GM13977 (cell line): ENCODE data around the gene IL1RAPL2.

ENCODE experiments used
- DNase-seq: peaks from one replicate; pipeline ENCODE4 v3.0.0; 2012; ENCODE audit warnings: low spot score
- in situ Hi-C: fragments of 300-500 bp; cut with MboI; formaldehyde crosslinking; loops from one replicate; pipeline ENCODE4 v1.12.0; 2022; ENCODE audit warnings: low sequenced_read_pairs, low pct_unique_long_range_greater_than_20kb, mixed read lengths, inconsistent platforms; ENCODE audit not compliant: unreplicated experiment
- TF ChIP-seq, protein P1 (sequence below): IDR thresholded peaks from 2 replicates; pipeline ENCODE4 v1.5.1; 2012; ENCODE audit warnings: mild to moderate bottlenecking, control low read depth; ENCODE audit not compliant: insufficient read depth; ENCODE audit errors: extremely low read depth, missing control alignments

Gene IL1RAPL2

DNA sequence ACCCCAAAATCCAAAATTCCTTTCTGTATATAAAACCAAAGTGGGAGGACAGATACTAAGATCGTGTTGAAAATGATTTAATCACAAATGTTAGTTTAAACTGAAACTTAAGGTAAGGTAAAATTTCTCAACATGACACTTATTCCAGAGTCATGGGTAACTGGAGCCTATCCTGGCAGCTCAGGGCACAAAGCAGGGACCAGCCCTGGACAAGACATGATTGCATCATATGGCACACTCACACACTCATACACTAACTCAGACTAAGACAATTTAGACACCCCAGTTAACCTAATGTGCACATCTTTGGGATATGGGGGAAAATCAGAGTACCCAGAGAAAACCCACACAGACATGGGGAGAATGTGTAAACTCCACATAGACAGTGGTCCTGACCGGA, 898.6 kb downstream of the IL1RAPL2 start:
- DNase-seq: no peak
- TF ChIP-seq, protein P1, sequence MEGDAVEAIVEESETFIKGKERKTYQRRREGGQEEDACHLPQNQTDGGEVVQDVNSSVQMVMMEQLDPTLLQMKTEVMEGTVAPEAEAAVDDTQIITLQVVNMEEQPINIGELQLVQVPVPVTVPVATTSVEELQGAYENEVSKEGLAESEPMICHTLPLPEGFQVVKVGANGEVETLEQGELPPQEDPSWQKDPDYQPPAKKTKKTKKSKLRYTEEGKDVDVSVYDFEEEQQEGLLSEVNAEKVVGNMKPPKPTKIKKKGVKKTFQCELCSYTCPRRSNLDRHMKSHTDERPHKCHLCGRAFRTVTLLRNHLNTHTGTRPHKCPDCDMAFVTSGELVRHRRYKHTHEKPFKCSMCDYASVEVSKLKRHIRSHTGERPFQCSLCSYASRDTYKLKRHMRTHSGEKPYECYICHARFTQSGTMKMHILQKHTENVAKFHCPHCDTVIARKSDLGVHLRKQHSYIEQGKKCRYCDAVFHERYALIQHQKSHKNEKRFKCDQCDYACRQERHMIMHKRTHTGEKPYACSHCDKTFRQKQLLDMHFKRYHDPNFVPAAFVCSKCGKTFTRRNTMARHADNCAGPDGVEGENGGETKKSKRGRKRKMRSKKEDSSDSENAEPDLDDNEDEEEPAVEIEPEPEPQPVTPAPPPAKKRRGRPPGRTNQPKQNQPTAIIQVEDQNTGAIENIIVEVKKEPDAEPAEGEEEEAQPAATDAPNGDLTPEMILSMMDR: no peak
- in situ Hi-C loops: no loop called here

DNA sequence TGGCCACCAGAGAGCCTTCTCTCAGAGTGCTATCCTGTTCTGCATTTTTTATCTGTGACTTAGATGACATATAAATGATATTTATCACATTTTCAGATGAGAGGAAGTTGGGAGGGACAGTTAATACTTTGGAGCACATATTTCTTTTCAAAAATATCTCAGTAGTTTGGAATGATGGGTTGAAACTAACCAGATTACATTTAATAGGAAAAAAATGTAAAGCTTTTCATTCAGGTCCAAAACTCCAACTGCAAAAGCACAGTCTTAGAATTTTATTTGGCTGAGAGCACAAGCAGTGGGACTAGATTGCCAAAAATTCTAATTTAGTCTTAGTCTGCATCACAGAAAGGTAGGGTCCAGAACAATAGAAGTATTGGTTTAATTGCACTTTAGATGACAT, 902.7 kb downstream of the IL1RAPL2 start:
- in situ Hi-C loops: no loop called here
- DNase-seq: no peak
- TF ChIP-seq, protein P1: no peak

DNA sequence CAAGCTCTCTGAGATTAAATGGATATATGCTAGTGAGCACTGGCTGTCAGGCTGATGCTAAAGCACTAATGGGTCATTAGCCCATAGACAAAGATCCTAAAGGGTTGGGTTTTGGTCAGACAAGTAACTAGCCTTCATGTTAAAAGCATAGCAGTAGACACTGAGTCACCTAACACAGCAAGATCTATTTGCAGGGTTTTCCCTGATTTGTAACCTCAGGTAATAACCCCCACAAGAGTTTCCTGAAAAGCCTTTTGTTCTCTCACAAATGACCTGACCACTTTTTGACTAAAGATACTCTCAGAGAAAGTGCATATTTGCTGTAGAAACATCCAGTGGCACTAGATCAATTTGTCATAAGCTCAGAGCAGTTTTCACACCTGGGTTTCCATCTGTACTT, 905.6 kb downstream of the IL1RAPL2 start:
- in situ Hi-C loops: no loop called here
- DNase-seq: no peak
- TF ChIP-seq, protein P1: no peak

DNA sequence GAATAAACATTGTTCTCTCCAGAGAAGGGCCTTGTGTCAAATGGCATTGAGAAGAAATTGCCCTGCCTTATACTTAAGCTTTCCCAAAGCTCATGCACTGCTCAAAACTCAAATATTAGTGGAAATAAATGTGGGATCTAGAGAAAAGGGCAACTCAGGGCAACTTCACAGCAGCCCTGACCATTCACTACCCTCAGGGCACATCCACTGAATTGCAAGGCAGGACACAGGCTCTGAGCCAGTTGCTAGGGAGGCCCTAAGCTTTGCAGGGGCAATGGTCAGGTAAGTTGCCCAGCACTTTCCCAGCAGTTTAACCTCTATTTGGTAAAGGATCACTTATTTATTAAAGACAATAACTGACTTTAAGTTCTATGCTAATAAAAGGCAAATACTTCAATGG, 909.8 kb downstream of the IL1RAPL2 start:
- no peak for DNase-seq
- TF ChIP-seq, protein P1: no peak
- in situ Hi-C loops: no loop called here

DNA sequence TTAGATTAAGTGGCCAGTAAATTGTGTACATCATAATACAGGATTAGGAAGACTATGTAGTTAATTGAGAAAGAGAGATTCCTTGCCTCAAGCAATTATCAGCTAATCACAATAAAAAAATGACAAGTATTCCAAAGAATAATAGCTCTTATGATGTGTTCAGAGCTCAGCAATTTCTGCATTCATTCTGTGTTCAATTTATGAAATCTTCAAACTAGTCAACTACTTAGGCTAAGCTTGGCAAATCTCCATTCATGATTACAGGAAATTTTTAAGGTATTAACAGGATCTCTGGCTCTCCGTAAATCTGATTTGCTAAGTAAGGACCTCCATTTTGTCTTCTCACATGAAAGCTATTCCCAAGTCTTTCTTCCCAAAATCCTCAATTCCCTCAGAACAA, 911.4 kb downstream of the IL1RAPL2 start:
- in situ Hi-C loops: no loop called here
- TF ChIP-seq, protein P1: no peak

DNA sequence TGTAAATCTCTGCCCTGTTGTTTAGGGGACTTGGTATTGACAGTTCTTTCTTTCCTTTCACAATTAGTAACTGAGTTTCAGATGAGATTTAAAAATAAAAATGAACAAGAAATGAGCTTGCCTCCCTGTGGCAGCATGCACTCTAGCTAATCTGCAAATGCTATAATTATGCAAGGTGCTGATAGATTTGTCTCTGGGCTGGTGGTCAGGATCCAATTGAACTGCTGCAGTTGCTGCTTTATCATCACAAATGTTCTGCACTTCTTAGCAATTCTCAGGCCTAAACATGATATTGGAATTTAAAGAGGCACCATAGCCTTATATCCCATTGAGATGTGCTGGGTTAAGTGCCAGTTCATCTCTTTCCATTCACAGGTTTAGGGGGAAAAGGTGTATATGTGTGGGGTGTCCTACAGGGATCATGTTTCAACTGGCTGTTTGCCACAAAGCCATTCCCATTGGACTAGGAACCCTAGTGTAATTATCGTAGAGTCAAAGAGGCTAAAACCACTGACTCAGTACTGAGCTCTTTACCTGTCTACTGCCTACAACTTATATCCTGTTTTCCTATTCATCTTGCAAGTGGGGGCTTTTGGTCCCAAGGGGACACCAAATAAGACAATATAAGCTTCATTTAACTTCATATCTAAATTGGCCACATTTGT, 914.8 kb downstream of the IL1RAPL2 start:
- in situ Hi-C loops: no loop called here
- DNase-seq: no peak
- TF ChIP-seq, protein P1: no peak

More for the DNA sequence above, 911.4 kb downstream of the IL1RAPL2 start:
- DNase-seq: no peak
